K562 (cell line): ENCODE data around the gene KIF3A. TPM values are rescaled to one million over a fixed set of nuclear protein-coding genes. Genes with fewer than 3 reads are reported as not detected.

Source experiments
- C11orf30 ChIP-seq: fragments of 450-650 bp; IDR thresholded peaks from 2 replicates; pipeline ENCODE4 v1.6.1; 2016; ENCODE audit warnings: low read depth, mild to moderate bottlenecking
- CREB1 ChIP-seq, 2 experiments: sonication (generic) in 1 of 2; formaldehyde crosslinking in 1 of 2; IDR thresholded peaks; 2 replicates each; pipeline versions ENCODE4 v1.6.1 to v1.8.0; 2012 to 2022; ENCODE audit warnings: inconsistent platforms in 1 of 2, mild to moderate bottlenecking in 1 of 2, missing genetic modification reagents in 1 of 2, moderate library complexity in 1 of 2
- CXXC5 ChIP-seq: fragments of 250-450 bp; sonication (Bioruptor Pico); IDR thresholded peaks from 2 replicates; pipeline ENCODE4 v1.8.0; 2022; ENCODE audit warnings: inconsistent platforms, mild to moderate bottlenecking, moderate library complexity
- DEAF1 ChIP-seq: fragments of 450-650 bp; formaldehyde crosslinking; IDR thresholded peaks from 2 replicates; pipeline ENCODE4 v1.4.0; 2020; ENCODE audit warnings: mild to moderate bottlenecking, moderate library complexity
- JUNB ChIP-seq: fragments of 450-650 bp; formaldehyde crosslinking; conservative IDR thresholded peaks from 2 replicates; pipeline ENCODE4 v1.4.0; 2020; ENCODE audit warnings: mild to moderate bottlenecking
- SREBF2 ChIP-seq: sonication (generic); formaldehyde crosslinking; IDR thresholded peaks from 2 replicates; pipeline ENCODE4 v1.4.0; 2020; ENCODE audit warnings: mild to moderate bottlenecking, missing genetic modification reagents
- STAT5A ChIP-seq: IDR thresholded peaks from 2 replicates; pipeline ENCODE4 v1.6.1; 2012; ENCODE audit warnings: low read length, inconsistent platforms, borderline replicate concordance
- TGIF2 ChIP-seq: sonication (generic); formaldehyde crosslinking; IDR thresholded peaks from 2 replicates; pipeline ENCODE4 v1.8.1; 2022; ENCODE audit warnings: mild to moderate bottlenecking, missing genetic modification reagents, moderate library complexity
- ZBTB2 ChIP-seq: fragments of 450-650 bp; IDR thresholded peaks from 2 replicates; pipeline ENCODE4 v1.6.1; 2016; ENCODE audit warnings: antibody characterized with exemption
- ZNF3 ChIP-seq: fragments of 250-450 bp; sonication (Bioruptor Pico); IDR thresholded peaks from 2 replicates; pipeline ENCODE4 v1.5.0; 2021; ENCODE audit warnings: mild to moderate bottlenecking, moderate library complexity
- ZNF609 ChIP-seq: sonication (generic); formaldehyde crosslinking; IDR thresholded peaks from 2 replicates; pipeline ENCODE4 v1.8.1; 2023; ENCODE audit warnings: missing genetic modification reagents, mild to moderate bottlenecking, borderline replicate concordance
- ZNF717 ChIP-seq: fragments of 250-450 bp; sonication (Bioruptor Pico); IDR thresholded peaks from 2 replicates; pipeline ENCODE4 v1.5.0; 2021
- polyA plus RNA-seq, 8 experiments: library from polyadenylated mRNA; depleted of rRNA in 4 of 8; stranded (reverse) in 5 of 8; unstranded in 3 of 8; fragments of >200 nt; fragmentation: Nextera tagmentation in 2 of 8; fragmentation: Illumina TruSeq in 1 of 8; extraction: Ambion mirVana in 2 of 8; extraction: Trizol in 1 of 8; gene quantifications; 2 replicates each; pipeline versions ENCODE4 v1.2.1 to v1.2.3, GENCODE V29; 2011 to 2014; ENCODE audit warnings: inconsistent platforms in 1 of 8, missing spikeins in 1 of 8
- total RNA-seq, 7 experiments: library from RNA; depleted of rRNA in 6 of 7; stranded (reverse); fragments of >200 nt in 6 of 7; fragmentation: Illumina TruSeq in 2 of 7; extraction: Trizol in 2 of 7; gene quantifications; 2 replicates each; pipeline versions ENCODE4 v1.2.1 to v1.2.3, GENCODE V29; 2011 to 2021; ENCODE audit warnings: low replicate concordance in 1 of 7
- TF ChIP-seq, protein P1 (sequence below): fragments of 450-650 bp; IDR thresholded peaks from 2 replicates; pipeline ENCODE4 v1.6.1; 2018; ENCODE audit not compliant: partially characterized antibody
- TF ChIP-seq, protein P2 (sequence below): fragments of 450-650 bp; IDR thresholded peaks from 2 replicates; pipeline ENCODE4 v1.6.1; 2016

The KIF3A gene
- total and polyA plus RNA-seq, 9 of the 15 experiments (the other 6 are each of a cell fraction or from before 2014, with no cell fraction given): 1.5 to 7.8 (median 6.0) TPM

- TF ChIP-seq, protein P1, sequence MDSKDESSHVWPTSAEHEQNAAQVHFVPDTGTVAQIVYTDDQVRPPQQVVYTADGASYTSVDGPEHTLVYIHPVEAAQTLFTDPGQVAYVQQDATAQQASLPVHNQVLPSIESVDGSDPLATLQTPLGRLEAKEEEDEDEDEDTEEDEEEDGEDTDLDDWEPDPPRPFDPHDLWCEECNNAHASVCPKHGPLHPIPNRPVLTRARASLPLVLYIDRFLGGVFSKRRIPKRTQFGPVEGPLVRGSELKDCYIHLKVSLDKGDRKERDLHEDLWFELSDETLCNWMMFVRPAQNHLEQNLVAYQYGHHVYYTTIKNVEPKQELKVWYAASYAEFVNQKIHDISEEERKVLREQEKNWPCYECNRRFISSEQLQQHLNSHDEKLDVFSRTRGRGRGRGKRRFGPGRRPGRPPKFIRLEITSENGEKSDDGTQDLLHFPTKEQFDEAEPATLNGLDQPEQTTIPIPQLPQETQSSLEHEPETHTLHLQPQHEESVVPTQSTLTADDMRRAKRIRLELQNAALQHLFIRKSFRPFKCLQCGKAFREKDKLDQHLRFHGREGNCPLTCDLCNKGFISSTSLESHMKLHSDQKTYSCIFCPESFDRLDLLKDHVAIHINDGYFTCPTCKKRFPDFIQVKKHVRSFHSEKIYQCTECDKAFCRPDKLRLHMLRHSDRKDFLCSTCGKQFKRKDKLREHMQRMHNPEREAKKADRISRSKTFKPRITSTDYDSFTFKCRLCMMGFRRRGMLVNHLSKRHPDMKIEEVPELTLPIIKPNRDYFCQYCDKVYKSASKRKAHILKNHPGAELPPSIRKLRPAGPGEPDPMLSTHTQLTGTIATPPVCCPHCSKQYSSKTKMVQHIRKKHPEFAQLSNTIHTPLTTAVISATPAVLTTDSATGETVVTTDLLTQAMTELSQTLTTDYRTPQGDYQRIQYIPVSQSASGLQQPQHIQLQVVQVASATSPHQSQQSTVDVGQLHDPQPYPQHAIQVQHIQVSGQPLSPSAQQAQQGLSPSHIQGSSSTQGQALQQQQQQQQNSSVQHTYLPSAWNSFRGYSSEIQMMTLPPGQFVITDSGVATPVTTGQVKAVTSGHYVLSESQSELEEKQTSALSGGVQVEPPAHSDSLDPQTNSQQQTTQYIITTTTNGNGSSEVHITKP: no peak
- no peak for TF ChIP-seq TGIF2 (CRISPR knock-in tag)
- no peak for TF ChIP-seq DEAF1 (CRISPR knock-in tag)
- TF ChIP-seq ZBTB2: no peak
- TF ChIP-seq ZNF717 (CRISPR knock-in tag): no peak
- TF ChIP-seq SREBF2: no peak
- peak; percentile 44 for TF ChIP-seq CXXC5 (CRISPR knock-in tag)
- no peak for TF ChIP-seq ZNF609 (CRISPR knock-in tag)
- TF ChIP-seq ZNF3 (CRISPR knock-in tag): no peak
- TF ChIP-seq C11orf30: no peak
- TF ChIP-seq CREB1 (IDR thresholded peaks at IDR 0.05): no peak
- no peak for TF ChIP-seq CREB1 (CRISPR knock-in tag; IDR thresholded peaks at IDR 0.05)
- TF ChIP-seq STAT5A: no peak
- TF ChIP-seq, protein P2, sequence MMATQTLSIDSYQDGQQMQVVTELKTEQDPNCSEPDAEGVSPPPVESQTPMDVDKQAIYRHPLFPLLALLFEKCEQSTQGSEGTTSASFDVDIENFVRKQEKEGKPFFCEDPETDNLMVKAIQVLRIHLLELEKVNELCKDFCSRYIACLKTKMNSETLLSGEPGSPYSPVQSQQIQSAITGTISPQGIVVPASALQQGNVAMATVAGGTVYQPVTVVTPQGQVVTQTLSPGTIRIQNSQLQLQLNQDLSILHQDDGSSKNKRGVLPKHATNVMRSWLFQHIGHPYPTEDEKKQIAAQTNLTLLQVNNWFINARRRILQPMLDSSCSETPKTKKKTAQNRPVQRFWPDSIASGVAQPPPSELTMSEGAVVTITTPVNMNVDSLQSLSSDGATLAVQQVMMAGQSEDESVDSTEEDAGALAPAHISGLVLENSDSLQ: peak; percentile 57; the same call in 1 of the 2 replicates
- no peak for TF ChIP-seq JUNB (CRISPR knock-in tag)
Measured at GRCh38 chr5:132777209-132778069, 40.1 kb upstream of the KIF3A start, which contains the start of gene SEPTIN8 (continued).
